Right atrium auricular region (tissue), 2 donors: ENCODE results near the gene SMTN. TPM values are rescaled to one million over a fixed set of nuclear protein-coding genes. Genes with fewer than 3 reads are reported as not detected.

Experiments
- DNase-seq: peaks from one replicate; pipeline ENCODE4 v3.0.0-alpha.2; 2019; ENCODE audit warnings: low spot score
- H3K27ac ChIP-seq, 2 donors: fragments of 200-600 bp; sonication (generic); 1 replicate in 1 of 2; 2 replicates in 1 of 2; pipeline ENCODE4 v1.5.1; 2016 to 2019
- H3K27me3 ChIP-seq, 2 donors: fragments of 200-600 bp; sonication (generic); one replicate each; pipeline versions ENCODE4 v1.5.1 to v1.6.0; 2017 to 2019
- H3K36me3 ChIP-seq: fragments of 200-600 bp; sonication (generic); one replicate; pipeline ENCODE4 v1.5.1; 2016
- H3K4me1 ChIP-seq, 2 donors: fragments of 200-600 bp; sonication (generic); one replicate each; pipeline versions ENCODE4 v1.5.1 to v1.6.0; 2017 to 2019
- H3K4me3 ChIP-seq, 2 donors: fragments of 200-600 bp; sonication (generic); 1 replicate in 1 of 2; 2 replicates in 1 of 2; pipeline ENCODE4 v1.5.1; 2017 to 2019; ENCODE audit warnings: mild to moderate bottlenecking in 1 of 2, moderate library complexity in 1 of 2
- H3K9me3 ChIP-seq, 2 donors: fragments of 200-600 bp; sonication (generic); one replicate each; pipeline ENCODE4 v1.5.1; 2019
- total RNA-seq, 2 donors: library from RNA; depleted of rRNA; stranded (reverse); fragments of >200 nt; gene quantifications; one replicate each; pipeline ENCODE4 v1.1.0, GENCODE V29; 2016
- TF ChIP-seq, protein P1 (sequence below), 2 donors: fragments of 200-600 bp; sonication (generic); IDR thresholded peaks; one replicate each; pipeline ENCODE4 v1.5.1; 2019; ENCODE audit warnings: antibody characterized with exemption in 2 of 2

Gene SMTN
- total RNA-seq, 2 donors from 2014 or later = 81.4 to 183 TPM

DNA sequence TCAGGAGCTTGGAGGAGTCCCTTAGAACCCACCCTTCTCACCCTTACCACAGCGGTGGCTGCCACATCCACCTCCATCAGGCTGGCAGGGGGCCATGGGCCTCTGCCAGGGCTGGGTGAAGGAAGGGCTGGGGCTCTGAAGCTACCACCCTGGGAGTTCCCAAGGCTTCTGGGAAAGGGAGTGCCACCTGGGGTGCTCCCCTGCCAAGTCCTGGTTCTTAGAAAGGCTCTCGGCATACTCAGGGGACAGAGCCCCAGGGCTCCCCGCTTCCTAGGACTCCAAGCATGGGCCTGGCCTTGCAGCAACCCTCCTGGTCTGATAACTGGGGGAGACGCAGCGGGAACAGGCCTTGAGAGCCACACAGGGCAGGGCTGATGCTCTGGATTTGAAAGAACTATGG, 59.6 kb downstream of the SMTN start:
- H3K4me1 ChIP-seq = peaks cover 0 to 12% of the 10 kb centered on the region in 2 donors
- TF ChIP-seq, protein P1, sequence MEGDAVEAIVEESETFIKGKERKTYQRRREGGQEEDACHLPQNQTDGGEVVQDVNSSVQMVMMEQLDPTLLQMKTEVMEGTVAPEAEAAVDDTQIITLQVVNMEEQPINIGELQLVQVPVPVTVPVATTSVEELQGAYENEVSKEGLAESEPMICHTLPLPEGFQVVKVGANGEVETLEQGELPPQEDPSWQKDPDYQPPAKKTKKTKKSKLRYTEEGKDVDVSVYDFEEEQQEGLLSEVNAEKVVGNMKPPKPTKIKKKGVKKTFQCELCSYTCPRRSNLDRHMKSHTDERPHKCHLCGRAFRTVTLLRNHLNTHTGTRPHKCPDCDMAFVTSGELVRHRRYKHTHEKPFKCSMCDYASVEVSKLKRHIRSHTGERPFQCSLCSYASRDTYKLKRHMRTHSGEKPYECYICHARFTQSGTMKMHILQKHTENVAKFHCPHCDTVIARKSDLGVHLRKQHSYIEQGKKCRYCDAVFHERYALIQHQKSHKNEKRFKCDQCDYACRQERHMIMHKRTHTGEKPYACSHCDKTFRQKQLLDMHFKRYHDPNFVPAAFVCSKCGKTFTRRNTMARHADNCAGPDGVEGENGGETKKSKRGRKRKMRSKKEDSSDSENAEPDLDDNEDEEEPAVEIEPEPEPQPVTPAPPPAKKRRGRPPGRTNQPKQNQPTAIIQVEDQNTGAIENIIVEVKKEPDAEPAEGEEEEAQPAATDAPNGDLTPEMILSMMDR (IDR thresholded peaks at IDR 0.05) = no peak
- H3K4me3 ChIP-seq = no peak overlapping the region
- H3K9me3 ChIP-seq = no peaks in the 10 kb centered on the region
- H3K27me3 ChIP-seq = no peaks in the 10 kb centered on the region
- H3K36me3 ChIP-seq = no peaks in the 10 kb centered on the region
- DNase-seq = no peak
- H3K27ac ChIP-seq = no peak overlapping the region

DNA sequence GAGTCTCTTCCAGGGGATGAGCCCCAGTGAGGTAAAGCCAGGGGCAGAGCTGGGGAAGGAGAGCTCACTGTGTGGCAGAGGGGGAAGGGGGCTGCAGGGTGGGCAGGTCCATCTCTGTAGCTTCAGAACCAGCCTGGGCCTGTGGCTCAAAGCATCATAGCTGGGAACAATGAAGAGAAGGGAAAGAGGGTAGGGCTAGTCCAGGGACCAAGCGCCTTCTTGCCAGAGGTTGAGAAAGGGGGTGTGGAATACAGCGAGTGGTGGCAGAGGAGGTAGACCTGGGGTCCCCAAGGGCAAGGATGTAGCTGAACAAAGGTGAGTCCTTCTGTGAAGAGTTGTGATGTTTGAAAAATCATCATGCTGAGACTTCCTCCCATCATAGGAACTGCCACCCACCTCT, 60.4 kb downstream of the SMTN start:
- Histone ChIP-seq H3K27me3 (no peaks in the 10 kb centered on the region), H3K9me3 (no peaks in the 10 kb centered on the region), H3K27ac (no peak overlapping the region), H3K36me3 (no peaks in the 10 kb centered on the region), H3K4me1 (peaks cover 0 to 12% of the 10 kb centered on the region in 2 donors), H3K4me3 (no peak overlapping the region)
- TF ChIP-seq, protein P1 (IDR thresholded peaks at IDR 0.05) = no peak
- DNase-seq = no peak

DNA sequence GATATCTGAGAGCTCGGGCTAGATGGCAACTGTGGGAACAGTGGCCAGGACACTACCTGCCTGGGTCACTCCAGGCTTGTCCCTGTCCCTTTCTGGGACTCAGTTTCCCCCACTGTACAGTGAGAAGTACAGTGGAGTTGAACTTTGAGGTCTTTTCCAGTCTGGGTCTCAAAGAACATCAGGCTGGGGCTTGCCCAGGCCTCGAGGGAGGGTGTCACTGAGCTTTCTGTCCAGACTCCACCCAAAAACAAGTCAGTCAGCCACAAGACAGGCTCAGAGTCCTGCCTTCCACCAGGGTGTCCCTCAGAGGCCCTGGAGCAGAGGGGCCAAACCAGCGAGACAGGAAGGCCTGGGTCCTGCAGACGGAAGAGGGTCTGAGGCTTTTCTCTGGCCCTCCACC, 61.2 kb downstream of the SMTN start:
- Histone ChIP-seq H3K27ac (no peak overlapping the region), H3K9me3 (no peaks in the 10 kb centered on the region), H3K36me3 (no peaks in the 10 kb centered on the region), H3K4me3 (no peak overlapping the region), H3K4me1 (peaks cover 0 to 12% of the 10 kb centered on the region in 2 donors), H3K27me3 (no peaks in the 10 kb centered on the region)
- TF ChIP-seq, protein P1 (IDR thresholded peaks at IDR 0.05) = no peak
- no peak for DNase-seq

DNA sequence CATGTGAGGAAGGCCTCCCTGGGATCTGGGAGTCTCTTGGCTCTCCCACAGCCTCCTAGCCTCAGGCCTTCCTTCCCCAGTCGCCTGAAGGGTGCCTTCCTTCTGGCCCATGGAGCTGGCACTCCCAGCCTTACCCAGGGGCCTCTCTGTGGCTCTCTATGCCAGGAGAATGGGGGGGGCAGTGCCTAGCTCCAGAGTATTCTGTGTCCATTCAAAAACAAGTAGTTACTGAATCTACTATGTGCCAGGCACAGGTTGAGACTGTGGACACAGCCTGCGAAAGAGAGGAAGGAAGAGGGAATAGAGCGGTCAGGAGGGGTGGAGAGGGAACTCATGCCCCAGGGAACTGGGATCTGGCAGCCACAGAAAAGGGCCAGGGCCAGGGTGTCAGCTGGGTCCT, 61.9 kb downstream of the SMTN start:
- Histone ChIP-seq H3K9me3 (no peaks in the 10 kb centered on the region), H3K27ac (no peak overlapping the region), H3K36me3 (no peaks in the 10 kb centered on the region), H3K4me1 (peaks cover 0 to 12% of the 10 kb centered on the region in 2 donors), H3K27me3 (no peaks in the 10 kb centered on the region), H3K4me3 (no peak overlapping the region)
- no peak for DNase-seq
- TF ChIP-seq, protein P1 (IDR thresholded peaks at IDR 0.05) = no peak

DNA sequence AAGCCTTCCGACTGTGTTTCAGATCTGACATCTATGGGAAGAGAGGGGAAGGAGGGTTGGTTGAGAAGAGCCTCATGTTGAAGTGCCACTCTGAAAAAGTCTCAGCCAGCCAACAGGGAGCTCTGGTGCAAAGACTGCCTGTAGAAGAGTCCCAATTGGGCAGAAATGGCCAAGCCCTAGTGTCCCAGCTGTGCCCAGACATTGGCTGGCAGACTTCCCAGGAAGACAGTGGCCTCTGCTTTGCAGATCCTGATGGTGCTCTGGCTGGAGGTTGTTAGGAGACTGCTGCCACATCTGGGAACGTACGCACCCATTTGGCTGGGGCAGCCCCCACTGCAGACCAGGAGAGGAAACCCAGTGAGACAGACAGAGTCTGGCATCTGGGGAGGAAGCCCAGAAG, 62.4 kb downstream of the SMTN start:
- Histone ChIP-seq H3K4me3 (no peak overlapping the region), H3K36me3 (no peaks in the 10 kb centered on the region), H3K27me3 (no peaks in the 10 kb centered on the region), H3K27ac (no peak overlapping the region), H3K4me1 (peaks cover 0 to 16% of the 10 kb centered on the region in 2 donors), H3K9me3 (no peaks in the 10 kb centered on the region)
- TF ChIP-seq, protein P1 (IDR thresholded peaks at IDR 0.05) = no peak
- DNase-seq = no peak

DNA sequence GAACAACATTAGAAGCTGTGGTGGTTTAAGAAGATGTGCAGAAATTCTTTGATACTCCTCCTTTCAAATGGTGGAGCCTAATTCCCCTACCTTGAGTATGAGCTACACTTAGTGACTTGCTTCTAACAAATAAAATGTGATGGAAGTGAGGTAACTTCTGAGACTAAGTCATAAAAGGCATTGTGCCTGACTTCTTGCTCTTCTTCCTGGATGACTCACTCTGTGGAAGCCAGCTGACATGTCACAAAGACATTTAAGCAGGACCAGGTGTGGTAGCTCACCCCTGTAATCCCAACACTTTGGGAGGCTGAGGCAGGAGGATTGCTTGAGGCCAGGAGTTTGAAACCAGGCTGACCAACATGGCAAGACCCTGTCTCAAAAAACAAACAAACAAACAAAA, 63.1 kb downstream of the SMTN start:
- Histone ChIP-seq H3K4me1 (peaks cover 0 to 22% of the 10 kb centered on the region in 2 donors), H3K27me3 (no peaks in the 10 kb centered on the region)
- TF ChIP-seq, protein P1 (IDR thresholded peaks at IDR 0.05) = no peak

More for the DNA sequence above, 63.1 kb downstream of the SMTN start:
- Histone ChIP-seq H3K27ac (no peak overlapping the region), H3K4me3 (no peak overlapping the region), H3K9me3 (no peaks in the 10 kb centered on the region), H3K36me3 (no peaks in the 10 kb centered on the region)
- no peak for DNase-seq
